H9 (cell line): Measurements from ENCODE around the gene PC. TPM values are rescaled to one million over a fixed set of nuclear protein-coding genes. Genes with fewer than 3 reads are reported as not detected.

Experiments used
- DNase-seq: peaks from one replicate; pipeline ENCODE4 v3.0.0-alpha.2; 2017
- H2AFZ ChIP-seq: one replicate; pipeline ENCODE4 v1.6.1; 2013; ENCODE audit warnings: mild to moderate bottlenecking, low read length, control low read depth, moderate library complexity
- H2AK5ac ChIP-seq: 2 replicates; pipeline ENCODE4 v1.6.1; 2013; ENCODE audit warnings: low read length, control low read depth, mixed read lengths; ENCODE audit not compliant: insufficient read length
- H2BK120ac ChIP-seq: one replicate; pipeline ENCODE4 v1.6.1; 2013; ENCODE audit warnings: low read depth, mild to moderate bottlenecking, low read length, control low read depth, inconsistent platforms; ENCODE audit not compliant: poor library complexity, severe bottlenecking
- H2BK12ac ChIP-seq: 2 replicates; pipeline ENCODE4 v1.6.1; 2013; ENCODE audit warnings: low read length, control low read depth, mixed read lengths, low read depth; ENCODE audit not compliant: insufficient read length
- H2BK15ac ChIP-seq: 2 replicates; pipeline ENCODE4 v1.6.1; 2013; ENCODE audit warnings: low read depth, low read length, control low read depth
- H2BK20ac ChIP-seq: one replicate; pipeline ENCODE4 v1.6.1; 2013; ENCODE audit warnings: low read depth, mild to moderate bottlenecking, low read length, control low read depth, inconsistent platforms; ENCODE audit not compliant: poor library complexity, severe bottlenecking
- H2BK5ac ChIP-seq: 2 replicates; pipeline ENCODE4 v1.6.1; 2013; ENCODE audit warnings: low read length, control low read depth, mixed read lengths; ENCODE audit not compliant: insufficient read length
- H3K14ac ChIP-seq: 2 replicates; pipeline ENCODE4 v1.6.1; 2013; ENCODE audit warnings: low read length, control low read depth; ENCODE audit not compliant: insufficient read depth
- H3K18ac ChIP-seq: 2 replicates; pipeline ENCODE4 v1.6.1; 2013; ENCODE audit warnings: low read depth, mild to moderate bottlenecking, mixed read lengths, low read length, control low read depth; ENCODE audit not compliant: insufficient read length
- H3K23ac ChIP-seq: 2 replicates; pipeline ENCODE4 v1.6.1; 2013; ENCODE audit warnings: low read length, control low read depth, mixed read lengths, low read depth; ENCODE audit not compliant: insufficient read length
- H3K23me2 ChIP-seq: 2 replicates; pipeline ENCODE4 v1.6.1; 2013; ENCODE audit warnings: low read depth, mild to moderate bottlenecking, mixed read lengths, low read length, control low read depth; ENCODE audit not compliant: insufficient read length, poor library complexity, severe bottlenecking
- H3K27ac ChIP-seq: 2 replicates; pipeline ENCODE4 v1.5.1; 2013; ENCODE audit warnings: low read length, control low read depth, mixed read lengths, low read depth; ENCODE audit not compliant: insufficient read length
- H3K27me3 ChIP-seq: 2 replicates; pipeline ENCODE4 v1.6.1; 2013; ENCODE audit warnings: low read length, control low read depth, inconsistent platforms; ENCODE audit not compliant: insufficient read depth
- H3K4ac ChIP-seq: 2 replicates; pipeline ENCODE4 v1.6.1; 2013; ENCODE audit warnings: low read depth, mild to moderate bottlenecking, control low read depth, inconsistent platforms, low read length, moderate library complexity
- H3K4me1 ChIP-seq: 2 replicates; pipeline ENCODE4 v1.6.1; 2013; ENCODE audit warnings: low read length, control low read depth, inconsistent platforms; ENCODE audit not compliant: insufficient read depth
- H3K4me2 ChIP-seq: 2 replicates; pipeline ENCODE4 v1.6.1; 2013; ENCODE audit warnings: low read length, control low read depth, mixed read lengths; ENCODE audit not compliant: insufficient read length, insufficient read depth
- H3K56ac ChIP-seq: 2 replicates; pipeline ENCODE4 v1.6.1; 2013; ENCODE audit warnings: low read depth, mild to moderate bottlenecking, mixed read lengths, low read length, control low read depth; ENCODE audit not compliant: insufficient read length
- H3K79me1 ChIP-seq: 2 replicates; pipeline ENCODE4 v1.6.1; 2013; ENCODE audit warnings: low read depth, mild to moderate bottlenecking, moderate library complexity, low read length, control low read depth, inconsistent platforms; ENCODE audit not compliant: insufficient read depth, poor library complexity, severe bottlenecking
- H3K79me2 ChIP-seq: 2 replicates; pipeline ENCODE4 v1.6.1; 2013; ENCODE audit warnings: low read length, control low read depth, inconsistent platforms; ENCODE audit not compliant: insufficient read depth
- H3K9ac ChIP-seq: 2 replicates; pipeline ENCODE4 v1.6.1; 2013; ENCODE audit warnings: low read length, control low read depth, mixed read lengths; ENCODE audit not compliant: insufficient read length; ENCODE audit errors: extremely low read depth
- H3K9me3 ChIP-seq: one replicate; pipeline ENCODE4 v1.6.1; 2013; ENCODE audit warnings: low read depth, low read length, inconsistent platforms; ENCODE audit not compliant: control insufficient read depth
- H3T11ph ChIP-seq: one replicate; pipeline ENCODE4 v1.6.1; 2013; ENCODE audit warnings: mild to moderate bottlenecking, low read length, control low read depth, inconsistent platforms
- H4K20me1 ChIP-seq: one replicate; pipeline ENCODE4 v1.6.1; 2013; ENCODE audit not compliant: control insufficient read depth, insufficient read length, insufficient read depth
- H4K5ac ChIP-seq: 2 replicates; pipeline ENCODE4 v1.6.1; 2013; ENCODE audit warnings: low read depth, mild to moderate bottlenecking, mixed read lengths, low read length, control low read depth; ENCODE audit not compliant: insufficient read length
- H4K8ac ChIP-seq: replicated peaks from 2 replicates; pipeline ENCODE4 v1.6.1; 2013; ENCODE audit warnings: low read length, control low read depth, mixed read lengths, low read depth; ENCODE audit not compliant: insufficient read length
- H4K91ac ChIP-seq: 2 replicates; pipeline ENCODE4 v1.6.1; 2013; ENCODE audit warnings: low read depth, mild to moderate bottlenecking, moderate library complexity, mixed read lengths, low read length, control low read depth; ENCODE audit not compliant: insufficient read length
- H3K27ac Mint-ChIP-seq, 3 experiments: 2 replicates in 2 of 3; 3 replicates in 1 of 3; pipeline ENCODE4 v1.8.0; 2020 to 2021; ENCODE audit warnings: mixed read lengths in 3 of 3, mild to moderate bottlenecking in 1 of 3, moderate library complexity in 1 of 3
- H3K27me3 Mint-ChIP-seq: 2 replicates; pipeline ENCODE4 v1.8.0; 2021; ENCODE audit warnings: low read depth, mild to moderate bottlenecking, moderate library complexity, mixed read lengths
- H3K36me3 Mint-ChIP-seq, 3 experiments: 2 replicates in 2 of 3; 3 replicates in 1 of 3; pipeline ENCODE4 v1.8.0; 2020 to 2021; ENCODE audit warnings: low read depth in 3 of 3, mixed read lengths in 3 of 3; ENCODE audit not compliant: insufficient read depth in 1 of 3
- H3K4me1 Mint-ChIP-seq, 2 experiments: 2 replicates each; pipeline ENCODE4 v1.8.0; 2020; ENCODE audit warnings: mixed read lengths in 2 of 2
- H3K4me3 Mint-ChIP-seq, 2 experiments: 2 replicates in 1 of 2; 3 replicates in 1 of 2; pipeline ENCODE4 v1.8.0; 2020 to 2021; ENCODE audit warnings: mild to moderate bottlenecking in 2 of 2, mixed read lengths in 2 of 2, moderate library complexity in 1 of 2
- H3K9me3 Mint-ChIP-seq, 2 experiments: 2 replicates in 1 of 2; 3 replicates in 1 of 2; pipeline ENCODE4 v1.8.0; 2020; ENCODE audit warnings: mild to moderate bottlenecking in 2 of 2, mixed read lengths in 2 of 2, moderate library complexity in 1 of 2
- CTCF ChIP-seq: fragments of 200-600 bp; sonication (generic); conservative IDR thresholded peaks from 3 replicates; pipeline ENCODE4 v1.8.0; 2021; ENCODE audit warnings: antibody characterized with exemption, mild to moderate bottlenecking
- WGBS: extraction: QIAGEN DNeasy Blood & Tissue Kit; methylation state at CpG from one replicate; pipeline ENCODE4 v1.1.7; 2013; ENCODE audit warnings: missing lambda C conversion rate, low lambda C conversion rate, mixed read lengths; ENCODE audit not compliant: insufficient read length; ENCODE audit errors: extremely low coverage; 5-methylcytosine and 5-hydroxymethylcytosine counted together
- total RNA-seq: library from RNA; stranded (reverse); gene quantifications from 2 replicates; pipeline ENCODE4 v1.2.1, GENCODE V29; 2021

PC gene
- total RNA-seq, 1 experiment from 2014 or later = 32.6 TPM

GRCh38 chr11:66938582-66939135 is 19.5 kb downstream of the PC start:
- H2AK5ac ChIP-seq = no peak overlapping the region
- H3K9me3 ChIP-seq = no peaks in the 10 kb centered on the region
- peaks cover 4 to 7% (median 5%) of the 10 kb centered on the region in 3 experiments for H3K36me3 Mint-ChIP-seq
- no peak overlapping the region for H2AFZ ChIP-seq
- no peak overlapping the region for H2BK120ac ChIP-seq
- H4K8ac ChIP-seq = no peak overlapping the region
- no peak overlapping the region for H2BK15ac ChIP-seq
- H3K4me2 ChIP-seq = no peak overlapping the region
- H3K18ac ChIP-seq = no peak overlapping the region
- no peak overlapping the region for H3T11ph ChIP-seq
- no peaks in the 10 kb centered on the region for H3K23me2 ChIP-seq
- no peak overlapping the region for H3K27ac ChIP-seq
- H3K79me2 ChIP-seq = no peaks in the 10 kb centered on the region
- no peak overlapping the region for H3K4me3 Mint-ChIP-seq
- H3K79me1 ChIP-seq = no peaks in the 10 kb centered on the region
- H3K23ac ChIP-seq = no peak overlapping the region
- H2BK12ac ChIP-seq = no peak overlapping the region
- H3K56ac ChIP-seq = no peak overlapping the region
- no peak overlapping the region for H2BK5ac ChIP-seq
- H3K9me3 Mint-ChIP-seq = no peaks in the 10 kb centered on the region
- no peak overlapping the region for H3K4ac ChIP-seq
- no peak overlapping the region for H3K27ac Mint-ChIP-seq
- DNase-seq = no peak
- no peaks in the 10 kb centered on the region for H3K4me1 ChIP-seq
- peaks cover 4 to 9% of the 10 kb centered on the region in 2 experiments for H3K4me1 Mint-ChIP-seq
- no peaks in the 10 kb centered on the region for H4K20me1 ChIP-seq
- no peaks in the 10 kb centered on the region for H3K27me3 Mint-ChIP-seq
- H2BK20ac ChIP-seq = no peak overlapping the region
- no CpG with 5 or more reads among the region's 5 CpGs for WGBS
- TF ChIP-seq CTCF = no peak
- H3K27me3 ChIP-seq = no peaks in the 10 kb centered on the region
- H3K14ac ChIP-seq = no peak overlapping the region
- no peak overlapping the region for H4K5ac ChIP-seq
- H4K91ac ChIP-seq = no peak overlapping the region
- no peak overlapping the region for H3K9ac ChIP-seq
